ENCODE measurements around the gene KLHDC7B.

DNA sequence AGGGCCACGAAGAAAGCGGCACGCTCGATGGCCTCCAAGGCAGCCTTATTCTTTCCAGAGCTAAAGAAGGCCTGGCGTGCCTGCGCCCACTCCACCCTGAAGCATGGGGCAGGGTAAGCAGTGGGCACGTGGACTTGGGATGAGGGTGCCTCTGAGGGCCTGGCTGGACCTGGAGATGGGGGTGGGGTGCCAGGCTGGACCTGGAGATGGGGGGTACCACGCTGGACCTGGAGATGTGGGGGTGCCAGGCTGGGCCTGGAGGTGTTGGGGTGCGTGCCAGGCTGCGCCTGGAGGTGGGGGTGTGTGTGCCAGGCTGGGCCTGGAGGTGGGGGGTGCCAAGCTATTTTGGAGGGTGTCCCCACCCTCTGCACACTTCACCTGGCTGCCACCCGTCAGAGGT is 27.3 kb downstream of the KLHDC7B start:
- TF ChIP-seq CTCF (IDR thresholded peaks at IDR 0.05; ENCODE audit: insufficient read depth, low read depth, low read length): no peak
- no peak for TF ChIP-seq EZH2 (IDR thresholded peaks at IDR 0.05; ENCODE audit: insufficient read depth, low read length)

Data from astrocyte (in vitro differentiated cells and primary cell).